H1 (cell line): ENCODE data around the gene BHMT2. TPM values are rescaled to one million over a fixed set of nuclear protein-coding genes. Genes with fewer than 3 reads are reported as not detected.

Source experiments
- CTCF ChIA-PET: fragments of 300-600 bp; sonication (Branson Sonifier 250); formaldehyde crosslinking; loops from one replicate; lab custom pipeline; 2021; ENCODE audit not compliant: partially characterized antibody; lab: Charles Lee
- POLR2A ChIA-PET: fragments of 300-600 bp; sonication (Branson Sonifier 250); formaldehyde crosslinking; loops from one replicate; lab custom pipeline; 2021; ENCODE audit warnings: inconsistent platforms; ENCODE audit not compliant: partially characterized antibody; lab: Charles Lee
- DNase-seq, 2 experiments: peaks; one replicate each; pipeline versions ENCODE4 v3.0.0 to v3.0.0-alpha.2; 2010 to 2022; ENCODE audit warnings: low spot score in 2 of 2, low read depth in 1 of 2, mixed read lengths in 1 of 2
- FAIRE-seq: peaks from 2 replicates; lab custom pipeline; 2011; peaks lifted over from hg19 to GRCh38; lab: Jason Lieb, UNC
- H2AFZ ChIP-seq: 2 replicates; pipeline ENCODE4 v1.8.1; 2012; ENCODE audit warnings: low read length, inconsistent platforms
- H2AK5ac ChIP-seq: 2 replicates; pipeline ENCODE4 v1.6.1; 2013; ENCODE audit warnings: low read depth, low read length
- H2BK120ac ChIP-seq: replicated peaks from 2 replicates; pipeline ENCODE3; 2013; ENCODE audit warnings: low read depth, low read length, inconsistent platforms
- H2BK12ac ChIP-seq: 2 replicates; pipeline ENCODE4 v1.6.1; 2013; ENCODE audit warnings: low read depth, low read length
- H2BK15ac ChIP-seq: 2 replicates; pipeline ENCODE4 v1.6.1; 2013; ENCODE audit warnings: low read length
- H2BK20ac ChIP-seq: 2 replicates; pipeline ENCODE4 v1.6.1; 2013; ENCODE audit warnings: low read length
- H2BK5ac ChIP-seq: 2 replicates; pipeline ENCODE4 v1.6.1; 2013; ENCODE audit warnings: low read depth, low read length
- H3K14ac ChIP-seq: 2 replicates; pipeline ENCODE4 v1.6.1; 2013; ENCODE audit warnings: inconsistent platforms; ENCODE audit not compliant: insufficient read length
- H3K18ac ChIP-seq: 2 replicates; pipeline ENCODE4 v1.6.1; 2013; ENCODE audit warnings: low read length; ENCODE audit errors: extremely low read depth
- H3K23ac ChIP-seq: 2 replicates; pipeline ENCODE4 v1.6.1; 2013; ENCODE audit warnings: inconsistent platforms; ENCODE audit not compliant: insufficient read length
- H3K23me2 ChIP-seq: 2 replicates; pipeline ENCODE4 v1.6.1; 2013; ENCODE audit warnings: low read depth, low read length
- H3K27ac ChIP-seq: 2 replicates; pipeline ENCODE4 v1.6.1; 2011; ENCODE audit warnings: low read depth, low read length, inconsistent platforms
- H3K27me3 ChIP-seq, 4 experiments: replicated peaks in 1 of 4; 1 replicate in 1 of 4; 2 replicates in 3 of 4; pipeline versions ENCODE4 v1.6.1 to v1.8.1; 2011 to 2013; ENCODE audit warnings: low read length in 3 of 4, mild to moderate bottlenecking in 3 of 4, inconsistent platforms in 2 of 4, mixed read lengths in 2 of 4, moderate library complexity in 1 of 4; ENCODE audit not compliant: control insufficient read depth in 3 of 4, insufficient read depth in 3 of 4; ENCODE audit errors: extremely low read depth in 1 of 4
- H3K36me3 ChIP-seq, 4 experiments: 2 replicates each; pipeline versions ENCODE4 v1.6.1 to v1.8.1; 2011 to 2013; ENCODE audit warnings: mild to moderate bottlenecking in 4 of 4, low read length in 3 of 4, moderate library complexity in 2 of 4, control low read depth in 1 of 4, inconsistent platforms in 1 of 4; ENCODE audit not compliant: insufficient read depth in 4 of 4, control insufficient read depth in 2 of 4
- H3K4ac ChIP-seq: replicated peaks from 2 replicates; pipeline ENCODE3; 2013; ENCODE audit warnings: low read length, low read depth, mixed read lengths, inconsistent platforms; ENCODE audit not compliant: insufficient read length
- H3K4me1 ChIP-seq, 4 experiments: replicated peaks in 1 of 4; 1 replicate in 1 of 4; 2 replicates in 3 of 4; pipeline versions ENCODE4 v1.6.1 to v1.8.1; 2011 to 2013; ENCODE audit warnings: low read length in 3 of 4, inconsistent platforms in 2 of 4, mixed read lengths in 1 of 4; ENCODE audit not compliant: insufficient read depth in 4 of 4, control insufficient read depth in 3 of 4
- H3K4me2 ChIP-seq, 2 experiments: 2 replicates each; pipeline versions ENCODE4 v1.6.1 to v1.8.1; 2011 to 2013; ENCODE audit warnings: low read depth in 2 of 2, low read length in 2 of 2, control low read depth in 1 of 2, inconsistent platforms in 1 of 2, mild to moderate bottlenecking in 1 of 2; ENCODE audit not compliant: insufficient read depth in 1 of 2
- H3K4me3 ChIP-seq, 4 experiments: fragments of 200-600, 300-600 bp in 1 of 4; sonication (generic), shearing (Covaris generic), sonication (Bioruptor Twin) in 1 of 4; 2 replicates each; pipeline versions ENCODE4 v1.5.1 to v1.8.1; 2011 to 2016; ENCODE audit warnings: low read length in 4 of 4, low read depth in 3 of 4, control low read depth in 2 of 4, inconsistent platforms in 2 of 4, mild to moderate bottlenecking in 2 of 4, mixed read lengths in 1 of 4, moderate library complexity in 1 of 4; ENCODE audit not compliant: insufficient read depth in 2 of 4; ENCODE audit errors: extremely low read depth in 1 of 4
- H3K56ac ChIP-seq: replicated peaks from 2 replicates; pipeline ENCODE3; 2013; ENCODE audit warnings: low read depth, mild to moderate bottlenecking, mixed read lengths, low read length, inconsistent platforms; ENCODE audit not compliant: insufficient read length
- H3K79me1 ChIP-seq: 2 replicates; pipeline ENCODE4 v1.6.1; 2013; ENCODE audit warnings: low read depth, low read length, control low read depth
- H3K79me2 ChIP-seq, 2 experiments: 2 replicates each; pipeline versions ENCODE4 v1.6.1 to v1.8.1; 2012 to 2013; ENCODE audit warnings: low read length in 2 of 2, mild to moderate bottlenecking in 2 of 2, inconsistent platforms in 1 of 2; ENCODE audit not compliant: insufficient read depth in 2 of 2, control insufficient read depth in 1 of 2
- H3K9ac ChIP-seq, 4 experiments: replicated peaks in 1 of 4; 1 replicate in 1 of 4; 2 replicates in 3 of 4; pipeline versions ENCODE4 v1.6.1 to v1.8.1; 2011 to 2013; ENCODE audit warnings: low read depth in 3 of 4, low read length in 3 of 4, control low read depth in 2 of 4, mild to moderate bottlenecking in 2 of 4, moderate library complexity in 2 of 4, inconsistent platforms in 1 of 4; ENCODE audit errors: extremely low read depth in 1 of 4
- H3K9me3 ChIP-seq, 2 experiments: 2 replicates each; pipeline versions ENCODE4 v1.6.1 to v1.8.1; 2012 to 2013; ENCODE audit warnings: mild to moderate bottlenecking in 2 of 2, moderate library complexity in 2 of 2, control low read depth in 1 of 2, inconsistent platforms in 1 of 2, low read depth in 1 of 2, low read length in 1 of 2, mixed read lengths in 1 of 2; ENCODE audit not compliant: insufficient read depth in 2 of 2
- H4K20me1 ChIP-seq, 2 experiments: replicated peaks in 1 of 2; 2 replicates each; pipeline versions ENCODE3 to v1.8.1; 2011 to 2013; ENCODE audit warnings: inconsistent platforms in 2 of 2, low read length in 2 of 2, mild to moderate bottlenecking in 1 of 2; ENCODE audit not compliant: insufficient read depth in 2 of 2, control insufficient read depth in 1 of 2
- H4K5ac ChIP-seq: 2 replicates; pipeline ENCODE4 v1.6.1; 2013; ENCODE audit warnings: low read length, low read depth, mixed read lengths, inconsistent platforms; ENCODE audit not compliant: insufficient read length
- H4K8ac ChIP-seq: 2 replicates; pipeline ENCODE4 v1.8.0; 2013; ENCODE audit warnings: mild to moderate bottlenecking, moderate library complexity, low read length, inconsistent platforms; ENCODE audit not compliant: insufficient read depth; ENCODE audit errors: extremely low read depth
- H4K91ac ChIP-seq: replicated peaks from 2 replicates; pipeline ENCODE3; 2013; ENCODE audit warnings: low read length, mixed read lengths, inconsistent platforms; ENCODE audit not compliant: insufficient read length
- ASH2L ChIP-seq: fragments of 200-600, 300-600 bp; sonication (generic); IDR thresholded peaks from one replicate; pipeline ENCODE4 v1.7.1; 2017; ENCODE audit warnings: low read length
- CHD2 ChIP-seq: IDR thresholded peaks from 2 replicates; pipeline ENCODE4 v1.6.1; 2012; ENCODE audit warnings: low read length, improper control_type of control experiment
- CTBP2 ChIP-seq: IDR thresholded peaks from 2 replicates; pipeline ENCODE4 v1.7.0; 2011; ENCODE audit warnings: borderline replicate concordance, mild to moderate bottlenecking, moderate library complexity, mixed read lengths, low read length; ENCODE audit not compliant: insufficient read depth, insufficient read length
- KDM1A ChIP-seq: fragments of 200-600, 300-600 bp; sonication (generic); IDR thresholded peaks from 2 replicates; pipeline ENCODE4 v1.7.1; 2016; ENCODE audit warnings: mild to moderate bottlenecking, low read length, borderline replicate concordance
- KDM4A ChIP-seq: IDR thresholded peaks from one replicate; pipeline ENCODE4 v1.7.1; 2012; ENCODE audit warnings: low read depth, mild to moderate bottlenecking, moderate library complexity, low read length, inconsistent platforms; ENCODE audit not compliant: severe bottlenecking
- KDM5A ChIP-seq: fragments of 200-600 bp; IDR thresholded peaks from 2 replicates; pipeline ENCODE4 v1.7.1; 2012; ENCODE audit warnings: mild to moderate bottlenecking, low read length, inconsistent platforms, mixed read lengths
- POLR2AphosphoS5 ChIP-seq: IDR thresholded peaks from 2 replicates; pipeline ENCODE4 v1.6.1; 2011; ENCODE audit warnings: low read depth, low read length
- RFX5 ChIP-seq: IDR thresholded peaks from 2 replicates; pipeline ENCODE4 v1.6.1; 2011; ENCODE audit warnings: low read depth, low read length, improper control_type of control experiment, borderline replicate concordance
- RNF2 ChIP-seq: fragments of 200-900, 300-1000 bp; sonication (generic); IDR thresholded peaks from 2 replicates; pipeline ENCODE4 v1.7.1; 2016; ENCODE audit warnings: borderline replicate concordance, low read depth, mild to moderate bottlenecking, antibody characterized with exemption, low read length; ENCODE audit not compliant: poor library complexity, severe bottlenecking; ENCODE audit errors: missing control alignments
- SP2 ChIP-seq: IDR thresholded peaks from 2 replicates; pipeline ENCODE4 v1.6.1; 2012; ENCODE audit warnings: mild to moderate bottlenecking, low read length, inconsistent platforms
- SP4 ChIP-seq: IDR thresholded peaks from 2 replicates; pipeline ENCODE4 v1.6.1; 2012; ENCODE audit warnings: low read length, inconsistent platforms
- TEAD4 ChIP-seq: IDR thresholded peaks from 2 replicates; pipeline ENCODE4 v1.6.1; 2012; ENCODE audit warnings: low read depth, low read length, inconsistent platforms, mixed read lengths
- ZNF274 ChIP-seq: IDR thresholded peaks from 2 replicates; pipeline ENCODE4 v1.7.0; 2012; ENCODE audit warnings: low read length, borderline replicate concordance; ENCODE audit errors: extremely low read depth
- WGBS, 2 experiments: shearing (Covaris generic) in 1 of 2; methylation state at CpG; one replicate each; pipeline versions ENCODE4 v1.1.6 to v1.1.7; 2013 to 2015; ENCODE audit warnings: low lambda C conversion rate in 2 of 2, mixed read lengths in 2 of 2, inconsistent platforms in 1 of 2, low coverage in 1 of 2, missing lambda C conversion rate in 1 of 2; ENCODE audit not compliant: insufficient replicate concordance in 2 of 2, insufficient coverage in 1 of 2, insufficient read length in 1 of 2; ENCODE audit errors: extremely low coverage in 1 of 2, missing lambda C conversion rate in 1 of 2; 5-methylcytosine and 5-hydroxymethylcytosine counted together
- polyA plus RNA-seq, 7 experiments: library from polyadenylated mRNA; depleted of rRNA in 3 of 7; stranded (reverse) in 5 of 7; unstranded in 2 of 7; fragments of >200 nt in 5 of 7; fragments of 200-250 nt in 2 of 7; gene quantifications; 1 replicate in 5 of 7; 2 replicates in 1 of 7; 4 replicates in 1 of 7; pipeline versions ENCODE4 v1.2.1 to v1.2.3, GENCODE V29; 2011 to 2013; ENCODE audit warnings: missing spikeins in 2 of 7, mixed read lengths in 2 of 7
- total RNA-seq: library from RNA; stranded (reverse); fragmentation: NEBNext Ultra II Directional; extraction: Animal tissue kit (Norgen Biotek cat#: 25700); gene quantifications from 2 replicates; pipeline ENCODE4 v1.2.1, GENCODE V29; 2021

BHMT2 gene
- total and polyA plus RNA-seq, 2 of the 8 experiments (the other 6 are each of a cell fraction or from before 2014, with no cell fraction given): 0.11 TPM; not detected in 1

- H3K79me2 ChIP-seq: no peaks in the 10 kb centered on the region
- H3K27me3 ChIP-seq: peaks cover 15 to 27% (median 22%) of the 10 kb centered on the region in 4 experiments
- no peak overlapping the region for H2AK5ac ChIP-seq
- H3K9ac ChIP-seq: no peak overlapping the region
- no peak overlapping the region for H2BK20ac ChIP-seq
- H3K4me2 ChIP-seq: no peak overlapping the region
- no peaks in the 10 kb centered on the region for H3K79me1 ChIP-seq
- FAIRE-seq: no peak
- ChIA-PET CTCF (interaction anchor here (0.7 to 7.0 kb wide), 13 partner anchors 20 to 590 kb away, joined by 3 to 49 read pairs (median 5); no protein-coding TSS in a partner anchor), POLR2A (no interaction called here)
- no peak overlapping the region for H3K4ac ChIP-seq
- 89% methylated on average over 8 of the region's 8 CpGs; no CpG with 5 or more reads in 1 of the 2 experiments for WGBS, 2 experiments
- H3K14ac ChIP-seq: no peak overlapping the region
- H4K20me1 ChIP-seq: peaks cover 0 to 3% of the 10 kb centered on the region in 2 experiments
- no peak overlapping the region for H2BK15ac ChIP-seq
- no peak overlapping the region for H2AFZ ChIP-seq
- H3K4me1 ChIP-seq: no peaks in the 10 kb centered on the region
- no peaks in the 10 kb centered on the region for H3K9me3 ChIP-seq
- H3K27ac ChIP-seq: no peak overlapping the region
- no peak overlapping the region for H4K8ac ChIP-seq
- DNase-seq: no peak
- no peak overlapping the region for H2BK5ac ChIP-seq
- H3K18ac ChIP-seq: no peak overlapping the region
- peaks cover 11% of the 10 kb centered on the region; the same call in 1 of the 2 replicates for H3K23me2 ChIP-seq
- no peak overlapping the region for H3K4me3 ChIP-seq
- no peak overlapping the region for H3K23ac ChIP-seq
- no peak overlapping the region for H3K56ac ChIP-seq
- TF ChIP-seq KDM4A: no peak
- TF ChIP-seq ASH2L: no peak
- TF ChIP-seq POLR2AphosphoS5: no peak
- TF ChIP-seq CHD2: no peak
- TF ChIP-seq KDM1A: no peak
- TF ChIP-seq SP2: no peak
- no peak for TF ChIP-seq SP4
- TF ChIP-seq TEAD4: no peak
- TF ChIP-seq ZNF274: no peak
- TF ChIP-seq RNF2: no peak
- no peak for TF ChIP-seq RFX5
- TF ChIP-seq KDM5A: no peak
- no peak for TF ChIP-seq CTBP2
- TF ChIP-seq, all 59 proteins: peak for 0
- H2BK120ac ChIP-seq: no peak overlapping the region
- H2BK12ac ChIP-seq: no peak overlapping the region
- no peak overlapping the region for H4K91ac ChIP-seq
- no peak overlapping the region for H4K5ac ChIP-seq
- H3K36me3 ChIP-seq: no peaks in the 10 kb centered on the region
Measured at GRCh38 chr5:79108792-79109191, 39.2 kb downstream of the BHMT2 start.
